B cell (primary cell): ENCODE measurements around the gene ITGB1BP2. TPM values are rescaled to one million over a fixed set of nuclear protein-coding genes. Genes with fewer than 3 reads are reported as not detected.

Source experiments
- ATAC-seq: fragments of 200-7000 bp; cut with Tn5 transposase; one replicate; pipeline ENCODE4 v1.10.0; 2021; ENCODE audit warnings: low read depth, mild to moderate bottlenecking, moderate number of reproducible peaks, moderate library complexity
- CTCF ChIA-PET: fragments of 350-600 bp; sonication (Branson Sonifier 250); formaldehyde crosslinking; loops from one replicate; lab custom pipeline; 2021; ENCODE audit warnings: antibody characterized with exemption, inconsistent platforms; lab: Charles Lee
- POLR2A ChIA-PET: fragments of 350-600 bp; sonication (Branson Sonifier 250); formaldehyde crosslinking; loops from one replicate; lab custom pipeline; 2021; ENCODE audit warnings: antibody characterized with exemption; lab: Charles Lee
- DNase-seq: peaks from one replicate; pipeline ENCODE4 v3.0.0; 2013
- H2AFZ ChIP-seq: 2 replicates; pipeline ENCODE4 v1.6.1; 2012; ENCODE audit warnings: mild to moderate bottlenecking, low read depth, low read length; ENCODE audit not compliant: insufficient read depth, poor library complexity, severe bottlenecking
- H3K27ac ChIP-seq, 2 donors: 1 replicate in 1 of 2; 2 replicates in 1 of 2; pipeline ENCODE4 v1.5.1; 2012 to 2013; ENCODE audit warnings: low read length in 2 of 2, mild to moderate bottlenecking in 2 of 2, moderate library complexity in 1 of 2
- H3K27me3 ChIP-seq, 4 experiments: fragments of 200-600 bp in 1 of 4; sonication (generic) in 1 of 4; replicated peaks in 1 of 4; 1 replicate in 2 of 4; 2 replicates in 2 of 4; pipeline versions ENCODE4 v1.6.1 to v1.7.0; 2013 to 2016; ENCODE audit warnings: low read length in 3 of 4, mild to moderate bottlenecking in 2 of 4, mixed read lengths in 1 of 4, moderate library complexity in 1 of 4; ENCODE audit not compliant: insufficient read depth in 4 of 4, control insufficient read depth in 3 of 4; ENCODE audit errors: control extremely low read depth in 1 of 4
- H3K36me3 ChIP-seq, 2 experiments: replicated peaks in 1 of 2; 1 replicate in 1 of 2; 2 replicates in 1 of 2; pipeline versions ENCODE4 v1.6.1 to v1.7.1; 2013; ENCODE audit warnings: low read length in 1 of 2; ENCODE audit not compliant: insufficient read depth in 2 of 2, control insufficient read depth in 1 of 2; ENCODE audit errors: control extremely low read depth in 1 of 2, extremely low read depth in 1 of 2
- H3K4me1 ChIP-seq, 2 donors: fragments of 200-600 bp in 1 of 2; sonication (generic) in 1 of 2; 1 replicate in 1 of 2; 2 replicates in 1 of 2; pipeline versions ENCODE4 v1.5.1 to v1.6.1; 2013 to 2017; ENCODE audit warnings: low read length in 2 of 2; ENCODE audit not compliant: control insufficient read depth in 2 of 2, insufficient read depth in 2 of 2
- H3K4me2 ChIP-seq: replicated peaks from 2 replicates; pipeline ENCODE3; 2012; ENCODE audit warnings: mild to moderate bottlenecking, low read depth, low read length; ENCODE audit not compliant: poor library complexity, severe bottlenecking
- H3K4me3 ChIP-seq, 5 experiments: fragments of 200-600 bp in 1 of 5; sonication (generic) in 1 of 5; 1 replicate in 3 of 5; 2 replicates in 2 of 5; pipeline versions ENCODE4 v1.5.1 to v1.7.0; 2011 to 2016; ENCODE audit warnings: low read length in 4 of 5, mild to moderate bottlenecking in 4 of 5, low read depth in 2 of 5, control low read depth in 1 of 5, moderate library complexity in 1 of 5; ENCODE audit not compliant: insufficient read depth in 1 of 5; ENCODE audit errors: control extremely low read depth in 1 of 5, extremely low read depth in 1 of 5
- H3K79me2 ChIP-seq: fragments of 200-600 bp; sonication (generic); one replicate; pipeline ENCODE4 v1.6.0; 2016; ENCODE audit warnings: low read length; ENCODE audit not compliant: control insufficient read depth, insufficient read depth
- H3K9ac ChIP-seq: fragments of 200-600 bp; sonication (generic); 2 replicates; pipeline ENCODE4 v1.6.1; 2017; ENCODE audit warnings: mild to moderate bottlenecking, low read length, moderate library complexity
- H3K9me3 ChIP-seq, 3 donors: one replicate each; pipeline versions ENCODE4 v1.6.1 to v1.7.1; 2013; ENCODE audit warnings: low read length in 2 of 3; ENCODE audit not compliant: control insufficient read depth in 2 of 3, insufficient read depth in 1 of 3; ENCODE audit errors: control extremely low read depth in 1 of 3
- H4K20me1 ChIP-seq: 2 replicates; pipeline ENCODE4 v1.6.0; 2012; ENCODE audit warnings: mild to moderate bottlenecking, low read length; ENCODE audit not compliant: insufficient read depth, control insufficient read depth, poor library complexity, severe bottlenecking
- H3K27ac Mint-ChIP-seq: one replicate; pipeline ENCODE4 v1.8.0; 2021; ENCODE audit warnings: mixed read lengths
- H3K27me3 Mint-ChIP-seq: one replicate; pipeline ENCODE4 v1.8.0; 2021; ENCODE audit warnings: mixed read lengths
- H3K4me1 Mint-ChIP-seq: one replicate; pipeline ENCODE4 v1.8.0; 2021; ENCODE audit warnings: mixed read lengths
- H3K4me3 Mint-ChIP-seq: one replicate; pipeline ENCODE4 v1.8.0; 2021; ENCODE audit warnings: mixed read lengths
- H3K9me3 Mint-ChIP-seq: one replicate; pipeline ENCODE4 v1.8.0; 2022; ENCODE audit warnings: mixed read lengths; ENCODE audit not compliant: insufficient read depth
- CTCF ChIP-seq: fragments of 200-600 bp; IDR thresholded peaks from one replicate; pipeline ENCODE4 v1.8.0; 2022; ENCODE audit warnings: antibody characterized with exemption, mild to moderate bottlenecking
- EZH2 ChIP-seq: IDR thresholded peaks from 2 replicates; pipeline ENCODE4 v1.6.1; 2012; ENCODE audit warnings: borderline replicate concordance, low read depth, mild to moderate bottlenecking, moderate library complexity, low read length; ENCODE audit not compliant: insufficient read depth, poor library complexity, severe bottlenecking
- WGBS: methylation state at CpG from one replicate; pipeline ENCODE4 v1.1.5; 2013; ENCODE audit warnings: missing lambda C conversion rate; ENCODE audit not compliant: insufficient coverage; 5-methylcytosine and 5-hydroxymethylcytosine counted together
- intact Hi-C: fragments of 100-400 bp; cut with micrococcal nuclease; formaldehyde crosslinking; loops from one replicate; pipeline ENCODE4 v1.10.0; 2022
- polyA plus RNA-seq: library from polyadenylated mRNA; depleted of rRNA; stranded (reverse); fragments of >200 nt; gene quantifications from 2 replicates; pipeline ENCODE4 v1.2.3, GENCODE V29; 2012
- total RNA-seq, 2 donors: library from RNA; stranded (reverse); fragments of 120-200 nt in 1 of 2; gene quantifications; 1 replicate in 1 of 2; 2 replicates in 1 of 2; pipeline versions ENCODE4 v1.2.3 to v1.2.4, GENCODE V29; 2013 to 2022

The ITGB1BP2 gene
- total and polyA plus RNA-seq, 2 donors (not counting 1 experiment from before 2014, with no cell fraction given): 2.2 to 3.7 TPM

GRCh38 chrX:71282514-71283402 lies 18.8 kb upstream of the ITGB1BP2 start:
- H3K9me3 ChIP-seq: no peaks in the 10 kb centered on the region
- peak overlapping the region; percentile 95 for H3K4me3 Mint-ChIP-seq
- ATAC-seq (peak; percentile 39), DNase-seq (no peak)
- H3K27ac Mint-ChIP-seq: peak overlapping the region; percentile 98
- H3K27me3 Mint-ChIP-seq: no peaks in the 10 kb centered on the region
- POLR2A ChIA-PET: interaction anchor here (0.5 to 1.8 kb wide), 6 partner anchors 22 to 962 kb away, joined by 3 to 40 read pairs (median 14); partner anchors contain the start of genes TAF1 and ZMYM3
- peak overlapping the region; percentile 76 for H3K4me2 ChIP-seq
- no peaks in the 10 kb centered on the region for H3K9me3 Mint-ChIP-seq
- peaks cover 35% of the 10 kb centered on the region for H3K79me2 ChIP-seq
- H3K4me1 ChIP-seq: peaks cover 16 to 17% of the 10 kb centered on the region in 2 donors
- peak overlapping the region; percentile 94 to 95 for H3K27ac ChIP-seq
- 0% methylated on average over 7 of the region's 16 CpGs for WGBS
- H3K9ac ChIP-seq: peak overlapping the region; percentile 84
- no peaks in the 10 kb centered on the region for H4K20me1 ChIP-seq
- intact Hi-C loops: loop anchor here (1.0 kb wide), 5 partner anchors 28 to 214 kb away; partner anchors contain the start of genes MED12, SNX12, TAF1 and ZMYM3
- H3K4me3 ChIP-seq: peak overlapping the region; percentile 41 to 83 (median 59)
- H3K36me3 ChIP-seq: no peaks in the 10 kb centered on the region
- TF ChIP-seq CTCF (no peak), EZH2 (no peak)
- H3K27me3 ChIP-seq: no peaks in the 10 kb centered on the region
- H3K4me1 Mint-ChIP-seq: peaks cover 22% of the 10 kb centered on the region
- H2AFZ ChIP-seq: peak overlapping the region; percentile 82
- CTCF ChIA-PET: interaction anchor here (0.9 to 2.1 kb wide), 6 partner anchors 28 to 103 kb away, joined by 3 to 14 read pairs (median 4); partner anchors contain the start of genes TAF1 and ZMYM3
